H1 (cell line): ENCODE data around the gene LAMA3. TPM values are rescaled to one million over a fixed set of nuclear protein-coding genes. Genes with fewer than 3 reads are reported as not detected.

ENCODE experiments used
- CTCF ChIA-PET: fragments of 300-600 bp; sonication (Branson Sonifier 250); formaldehyde crosslinking; loops from one replicate; lab custom pipeline; 2021; ENCODE audit not compliant: partially characterized antibody; lab: Charles Lee
- POLR2A ChIA-PET: fragments of 300-600 bp; sonication (Branson Sonifier 250); formaldehyde crosslinking; loops from one replicate; lab custom pipeline; 2021; ENCODE audit warnings: inconsistent platforms; ENCODE audit not compliant: partially characterized antibody; lab: Charles Lee
- DNase-seq, 2 experiments: peaks; one replicate each; pipeline versions ENCODE4 v3.0.0 to v3.0.0-alpha.2; 2010 to 2022; ENCODE audit warnings: low spot score in 2 of 2, low read depth in 1 of 2, mixed read lengths in 1 of 2
- FAIRE-seq: peaks from 2 replicates; lab custom pipeline; 2011; peaks lifted over from hg19 to GRCh38; lab: Jason Lieb, UNC
- H2AFZ ChIP-seq: 2 replicates; pipeline ENCODE4 v1.8.1; 2012; ENCODE audit warnings: low read length, inconsistent platforms
- H2AK5ac ChIP-seq: 2 replicates; pipeline ENCODE4 v1.6.1; 2013; ENCODE audit warnings: low read depth, low read length
- H2BK120ac ChIP-seq: replicated peaks from 2 replicates; pipeline ENCODE3; 2013; ENCODE audit warnings: low read depth, low read length, inconsistent platforms
- H2BK12ac ChIP-seq: 2 replicates; pipeline ENCODE4 v1.6.1; 2013; ENCODE audit warnings: low read depth, low read length
- H2BK15ac ChIP-seq: 2 replicates; pipeline ENCODE4 v1.6.1; 2013; ENCODE audit warnings: low read length
- H2BK20ac ChIP-seq: 2 replicates; pipeline ENCODE4 v1.6.1; 2013; ENCODE audit warnings: low read length
- H2BK5ac ChIP-seq: 2 replicates; pipeline ENCODE4 v1.6.1; 2013; ENCODE audit warnings: low read depth, low read length
- H3K14ac ChIP-seq: 2 replicates; pipeline ENCODE4 v1.6.1; 2013; ENCODE audit warnings: inconsistent platforms; ENCODE audit not compliant: insufficient read length
- H3K18ac ChIP-seq: 2 replicates; pipeline ENCODE4 v1.6.1; 2013; ENCODE audit warnings: low read length; ENCODE audit errors: extremely low read depth
- H3K23ac ChIP-seq: 2 replicates; pipeline ENCODE4 v1.6.1; 2013; ENCODE audit warnings: inconsistent platforms; ENCODE audit not compliant: insufficient read length
- H3K23me2 ChIP-seq: 2 replicates; pipeline ENCODE4 v1.6.1; 2013; ENCODE audit warnings: low read depth, low read length
- H3K27ac ChIP-seq: 2 replicates; pipeline ENCODE4 v1.6.1; 2011; ENCODE audit warnings: low read depth, low read length, inconsistent platforms
- H3K27me3 ChIP-seq, 4 experiments: replicated peaks in 1 of 4; 1 replicate in 1 of 4; 2 replicates in 3 of 4; pipeline versions ENCODE4 v1.6.1 to v1.8.1; 2011 to 2013; ENCODE audit warnings: low read length in 3 of 4, mild to moderate bottlenecking in 3 of 4, inconsistent platforms in 2 of 4, mixed read lengths in 2 of 4, moderate library complexity in 1 of 4; ENCODE audit not compliant: control insufficient read depth in 3 of 4, insufficient read depth in 3 of 4; ENCODE audit errors: extremely low read depth in 1 of 4
- H3K36me3 ChIP-seq, 4 experiments: 2 replicates each; pipeline versions ENCODE4 v1.6.1 to v1.8.1; 2011 to 2013; ENCODE audit warnings: mild to moderate bottlenecking in 4 of 4, low read length in 3 of 4, moderate library complexity in 2 of 4, control low read depth in 1 of 4, inconsistent platforms in 1 of 4; ENCODE audit not compliant: insufficient read depth in 4 of 4, control insufficient read depth in 2 of 4
- H3K4ac ChIP-seq: replicated peaks from 2 replicates; pipeline ENCODE3; 2013; ENCODE audit warnings: low read length, low read depth, mixed read lengths, inconsistent platforms; ENCODE audit not compliant: insufficient read length
- H3K4me1 ChIP-seq, 4 experiments: replicated peaks in 1 of 4; 1 replicate in 1 of 4; 2 replicates in 3 of 4; pipeline versions ENCODE4 v1.6.1 to v1.8.1; 2011 to 2013; ENCODE audit warnings: low read length in 3 of 4, inconsistent platforms in 2 of 4, mixed read lengths in 1 of 4; ENCODE audit not compliant: insufficient read depth in 4 of 4, control insufficient read depth in 3 of 4
- H3K4me2 ChIP-seq, 2 experiments: 2 replicates each; pipeline versions ENCODE4 v1.6.1 to v1.8.1; 2011 to 2013; ENCODE audit warnings: low read depth in 2 of 2, low read length in 2 of 2, control low read depth in 1 of 2, inconsistent platforms in 1 of 2, mild to moderate bottlenecking in 1 of 2; ENCODE audit not compliant: insufficient read depth in 1 of 2
- H3K4me3 ChIP-seq, 4 experiments: fragments of 200-600, 300-600 bp in 1 of 4; sonication (generic), shearing (Covaris generic), sonication (Bioruptor Twin) in 1 of 4; 2 replicates each; pipeline versions ENCODE4 v1.5.1 to v1.8.1; 2011 to 2016; ENCODE audit warnings: low read length in 4 of 4, low read depth in 3 of 4, control low read depth in 2 of 4, inconsistent platforms in 2 of 4, mild to moderate bottlenecking in 2 of 4, mixed read lengths in 1 of 4, moderate library complexity in 1 of 4; ENCODE audit not compliant: insufficient read depth in 2 of 4; ENCODE audit errors: extremely low read depth in 1 of 4
- H3K56ac ChIP-seq: replicated peaks from 2 replicates; pipeline ENCODE3; 2013; ENCODE audit warnings: low read depth, mild to moderate bottlenecking, mixed read lengths, low read length, inconsistent platforms; ENCODE audit not compliant: insufficient read length
- H3K79me1 ChIP-seq: 2 replicates; pipeline ENCODE4 v1.6.1; 2013; ENCODE audit warnings: low read depth, low read length, control low read depth
- H3K79me2 ChIP-seq, 2 experiments: 2 replicates each; pipeline versions ENCODE4 v1.6.1 to v1.8.1; 2012 to 2013; ENCODE audit warnings: low read length in 2 of 2, mild to moderate bottlenecking in 2 of 2, inconsistent platforms in 1 of 2; ENCODE audit not compliant: insufficient read depth in 2 of 2, control insufficient read depth in 1 of 2
- H3K9ac ChIP-seq, 4 experiments: replicated peaks in 1 of 4; 1 replicate in 1 of 4; 2 replicates in 3 of 4; pipeline versions ENCODE4 v1.6.1 to v1.8.1; 2011 to 2013; ENCODE audit warnings: low read depth in 3 of 4, low read length in 3 of 4, control low read depth in 2 of 4, mild to moderate bottlenecking in 2 of 4, moderate library complexity in 2 of 4, inconsistent platforms in 1 of 4; ENCODE audit errors: extremely low read depth in 1 of 4
- H3K9me3 ChIP-seq, 2 experiments: 2 replicates each; pipeline versions ENCODE4 v1.6.1 to v1.8.1; 2012 to 2013; ENCODE audit warnings: mild to moderate bottlenecking in 2 of 2, moderate library complexity in 2 of 2, control low read depth in 1 of 2, inconsistent platforms in 1 of 2, low read depth in 1 of 2, low read length in 1 of 2, mixed read lengths in 1 of 2; ENCODE audit not compliant: insufficient read depth in 2 of 2
- H4K20me1 ChIP-seq, 2 experiments: replicated peaks in 1 of 2; 2 replicates each; pipeline versions ENCODE3 to v1.8.1; 2011 to 2013; ENCODE audit warnings: inconsistent platforms in 2 of 2, low read length in 2 of 2, mild to moderate bottlenecking in 1 of 2; ENCODE audit not compliant: insufficient read depth in 2 of 2, control insufficient read depth in 1 of 2
- H4K5ac ChIP-seq: 2 replicates; pipeline ENCODE4 v1.6.1; 2013; ENCODE audit warnings: low read length, low read depth, mixed read lengths, inconsistent platforms; ENCODE audit not compliant: insufficient read length
- H4K8ac ChIP-seq: 2 replicates; pipeline ENCODE4 v1.8.0; 2013; ENCODE audit warnings: mild to moderate bottlenecking, moderate library complexity, low read length, inconsistent platforms; ENCODE audit not compliant: insufficient read depth; ENCODE audit errors: extremely low read depth
- H4K91ac ChIP-seq: replicated peaks from 2 replicates; pipeline ENCODE3; 2013; ENCODE audit warnings: low read length, mixed read lengths, inconsistent platforms; ENCODE audit not compliant: insufficient read length
- NANOG ChIP-seq: IDR thresholded peaks from 2 replicates; pipeline ENCODE4 v1.6.1; 2011; ENCODE audit warnings: low read length, low read depth, mild to moderate bottlenecking, inconsistent platforms; ENCODE audit not compliant: insufficient read depth, poor library complexity, severe bottlenecking
- WGBS, 2 experiments: shearing (Covaris generic) in 1 of 2; methylation state at CpG; one replicate each; pipeline versions ENCODE4 v1.1.6 to v1.1.7; 2013 to 2015; ENCODE audit warnings: low lambda C conversion rate in 2 of 2, mixed read lengths in 2 of 2, inconsistent platforms in 1 of 2, low coverage in 1 of 2, missing lambda C conversion rate in 1 of 2; ENCODE audit not compliant: insufficient replicate concordance in 2 of 2, insufficient coverage in 1 of 2, insufficient read length in 1 of 2; ENCODE audit errors: extremely low coverage in 1 of 2, missing lambda C conversion rate in 1 of 2; 5-methylcytosine and 5-hydroxymethylcytosine counted together
- polyA plus RNA-seq, 7 experiments: library from polyadenylated mRNA; depleted of rRNA in 3 of 7; stranded (reverse) in 5 of 7; unstranded in 2 of 7; fragments of >200 nt in 5 of 7; fragments of 200-250 nt in 2 of 7; gene quantifications; 1 replicate in 5 of 7; 2 replicates in 1 of 7; 4 replicates in 1 of 7; pipeline versions ENCODE4 v1.2.1 to v1.2.3, GENCODE V29; 2011 to 2013; ENCODE audit warnings: missing spikeins in 2 of 7, mixed read lengths in 2 of 7
- total RNA-seq: library from RNA; stranded (reverse); fragmentation: NEBNext Ultra II Directional; extraction: Animal tissue kit (Norgen Biotek cat#: 25700); gene quantifications from 2 replicates; pipeline ENCODE4 v1.2.1, GENCODE V29; 2021

LAMA3 gene
- total and polyA plus RNA-seq, 2 of the 8 experiments (the other 6 are each of a cell fraction or from before 2014, with no cell fraction given) = 0.76 to 5.0 TPM

DNA sequence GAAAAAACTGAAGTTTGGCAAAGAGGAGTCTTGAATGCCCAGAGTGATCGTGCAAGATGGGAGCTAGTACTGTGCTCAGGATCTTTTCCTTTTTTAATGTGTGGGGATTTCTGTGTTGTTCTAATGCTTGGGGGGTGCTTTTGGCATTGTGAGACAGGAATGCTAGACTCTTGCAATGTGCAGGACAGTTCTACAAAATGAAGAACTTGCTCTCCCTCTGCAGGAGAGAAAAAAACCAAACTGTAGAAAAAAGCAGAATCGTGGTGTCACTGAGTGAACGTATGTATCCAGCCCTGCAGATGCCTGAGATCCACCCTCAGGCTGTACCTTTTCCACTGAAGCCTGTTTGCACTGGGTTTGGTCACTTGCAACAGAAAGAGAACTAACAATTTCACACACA, 313.2 kb downstream of the LAMA3 start:
- Histone ChIP-seq H2AK5ac (no peak overlapping the region), H2BK20ac (no peak overlapping the region), H2BK120ac (no peak overlapping the region), H4K20me1 (no peaks in the 10 kb centered on the region), H3K79me1 (no peaks in the 10 kb centered on the region), H4K5ac (no peak overlapping the region), H3K23ac (no peak overlapping the region), H4K8ac (no peak overlapping the region), H3K27ac (no peak overlapping the region), H2BK15ac (peak overlapping the region; percentile 25; the same call in 1 of the 2 replicates), H3K4me3 (no peak overlapping the region), H3K56ac (no peak overlapping the region), H2BK5ac (no peak overlapping the region), H2AFZ (peak overlapping the region; percentile 25; the same call in 1 of the 2 replicates), H3K79me2 (no peaks in the 10 kb centered on the region), H4K91ac (no peak overlapping the region), H3K23me2 (no peaks in the 10 kb centered on the region), H3K4me1 (no peaks in the 10 kb centered on the region; a peak in 2 of 7 replicates), H3K9me3 (no peaks in the 10 kb centered on the region), H3K9ac (no peak overlapping the region), H3K4ac (no peak overlapping the region), H2BK12ac (no peak overlapping the region), H3K36me3 (no peaks in the 10 kb centered on the region), H3K4me2 (no peak overlapping the region), H3K27me3 (no peaks in the 10 kb centered on the region), H3K18ac (no peak overlapping the region), H3K14ac (no peak overlapping the region)
- no peak for FAIRE-seq
- ChIA-PET POLR2A (no interaction called here), CTCF (interaction anchor here (1.1 kb wide), 1 partner anchor 64 kb away, joined by 3 read pairs; no protein-coding TSS in a partner anchor)
- no peak for DNase-seq
- 64% methylated on average over 3 of the region's 3 CpGs; no CpG with 5 or more reads in 1 of the 2 experiments for WGBS, 2 experiments
- TF ChIP-seq NANOG = no peak
